Testis (tissue), 2 donors: Measurements from ENCODE around the gene HCRT.

ENCODE experiments used
- CTCF ChIP-seq, 3 experiments: fragments of 450-650 bp in 2 of 3; fragments of 200-600 bp in 1 of 3; sonication (generic) in 1 of 3; IDR thresholded peaks; one replicate each; pipeline ENCODE4 v1.5.1; 2016 to 2019; ENCODE audit warnings: antibody characterized with exemption in 3 of 3, mild to moderate bottlenecking in 2 of 3, moderate library complexity in 1 of 3
- POLR2A ChIP-seq: fragments of 450-650 bp; IDR thresholded peaks from one replicate; pipeline ENCODE4 v1.6.1; 2017; ENCODE audit warnings: antibody characterized with exemption, mild to moderate bottlenecking, moderate library complexity

- peak in 2 of 3 experiments; percentile 7 to 15 for TF ChIP-seq CTCF (IDR thresholded peaks at IDR 0.05)
- TF ChIP-seq POLR2A, result no peak
Measured at GRCh38 chr17:42163113-42163512, 22.1 kb downstream of the HCRT start.
